Effector memory CD4-positive, alpha-beta T cell (primary cell): Measurements from ENCODE around the gene PUS7.
"Not testable (repeated sequence)": the region's sequence is repeated elsewhere in the genome, so short reads cannot be mapped to it uniquely, and the experiment has no call there.

Source experiments
- DNase-seq, 3 donors: peaks; one replicate each; pipeline ENCODE4 v3.0.0-alpha.2; 2020
- H3K27ac ChIP-seq: 2 replicates; pipeline ENCODE4 v1.7.0; 2013; ENCODE audit warnings: mild to moderate bottlenecking, low read length, moderate library complexity; ENCODE audit not compliant: insufficient read depth, poor library complexity, severe bottlenecking
- H3K27me3 ChIP-seq: replicated peaks from 2 replicates; pipeline ENCODE4 v1.7.0; 2013; ENCODE audit warnings: mild to moderate bottlenecking, low read length; ENCODE audit not compliant: insufficient read depth, control insufficient read depth, poor library complexity, severe bottlenecking
- H3K36me3 ChIP-seq: 2 replicates; pipeline ENCODE4 v1.7.0; 2013; ENCODE audit warnings: mild to moderate bottlenecking, low read length, moderate library complexity; ENCODE audit not compliant: control insufficient read depth, insufficient read depth
- H3K4me1 ChIP-seq: 2 replicates; pipeline ENCODE4 v1.7.0; 2013; ENCODE audit warnings: low read length, mild to moderate bottlenecking; ENCODE audit not compliant: control insufficient read depth, insufficient read depth, poor library complexity, severe bottlenecking
- H3K4me3 ChIP-seq: 2 replicates; pipeline ENCODE4 v1.7.0; 2013; ENCODE audit warnings: low read length, low read depth, mild to moderate bottlenecking; ENCODE audit not compliant: insufficient read depth, poor library complexity, severe bottlenecking
- H3K9me3 ChIP-seq: 2 replicates; pipeline ENCODE4 v1.7.0; 2013; ENCODE audit warnings: mild to moderate bottlenecking, low read length, moderate library complexity; ENCODE audit not compliant: control insufficient read depth

Gene PUS7

GRCh38 chr7:105429746-105430612, 92.1 kb downstream of the PUS7 start:
- Histone ChIP-seq H3K4me1 (no peaks in the 10 kb centered on the region), H3K9me3 (no peaks in the 10 kb centered on the region), H3K36me3 (no peaks in the 10 kb centered on the region), H3K4me3 (no peak overlapping the region), H3K27ac (no peak overlapping the region), H3K27me3 (no peaks in the 10 kb centered on the region)
- DNase-seq = peak; percentile 3 to 29 (median 4)

GRCh38 chr7:105426606-105427146, 95.4 kb downstream of the PUS7 start:
- Histone ChIP-seq H3K27me3 (no peaks in the 10 kb centered on the region), H3K9me3 (no peaks in the 10 kb centered on the region), H3K27ac (no peak overlapping the region), H3K36me3 (no peaks in the 10 kb centered on the region), H3K4me1 (no peaks in the 10 kb centered on the region), H3K4me3 (no peak overlapping the region)
- DNase-seq = no peak

- Histone ChIP-seq H3K27me3 (no peaks in the 10 kb centered on the region), H3K4me3 (no peak overlapping the region), H3K36me3 (no peaks in the 10 kb centered on the region), H3K27ac (no peak overlapping the region), H3K9me3 (no peaks in the 10 kb centered on the region), H3K4me1 (no peaks in the 10 kb centered on the region)
- DNase-seq = no peak
Measured at GRCh38 chr7:105423987-105424386, 98.1 kb downstream of the PUS7 start.

- H3K4me1 ChIP-seq = no peaks in the 10 kb centered on the region
- H3K27ac ChIP-seq = no peak overlapping the region
- H3K36me3 ChIP-seq = no peaks in the 10 kb centered on the region
- H3K4me3 ChIP-seq = no peak overlapping the region
- no peaks in the 10 kb centered on the region for H3K27me3 ChIP-seq
- H3K9me3 ChIP-seq = no peaks in the 10 kb centered on the region
- no peak for DNase-seq
Measured at GRCh38 chr7:105413887-105414437, 108.1 kb downstream of the PUS7 start.

GRCh38 chr7:105410774-105411173, 111.3 kb downstream of the PUS7 start:
- not testable (repeated sequence) for H3K4me3 ChIP-seq, H3K27me3 ChIP-seq, H3K36me3 ChIP-seq, H3K27ac ChIP-seq, H3K9me3 ChIP-seq, DNase-seq, H3K4me1 ChIP-seq

- H3K9me3 ChIP-seq, H3K4me1 ChIP-seq, H3K27me3 ChIP-seq, H3K36me3 ChIP-seq, DNase-seq, H3K27ac ChIP-seq, H3K4me3 ChIP-seq: not testable (repeated sequence)
Measured at GRCh38 chr7:105409775-105410174, 112.3 kb downstream of the PUS7 start.

- Histone ChIP-seq H3K4me3 (no peak overlapping the region), H3K36me3 (no peaks in the 10 kb centered on the region), H3K27me3 (no peaks in the 10 kb centered on the region), H3K27ac (no peak overlapping the region), H3K9me3 (no peaks in the 10 kb centered on the region), H3K4me1 (no peaks in the 10 kb centered on the region)
- DNase-seq = no peak
Measured at GRCh38 chr7:105408791-105409410, 113.2 kb downstream of the PUS7 start.
